GM12878 (cell line): ENCODE measurements around the gene TRIM47. TPM values are rescaled to one million over a fixed set of nuclear protein-coding genes. Genes with fewer than 3 reads are reported as not detected.
"Not testable (repeated sequence)": the region's sequence is repeated elsewhere in the genome, so short reads cannot be mapped to it uniquely, and the experiment has no call there.

ENCODE experiments used
- ATAC-seq: fragments of 200-7000 bp; cut with Tn5 transposase; 3 replicates; pipeline ENCODE4 v1.9.1; 2020; ENCODE audit warnings: mild to moderate bottlenecking, moderate library complexity
- BruUV-seq: library from RNA; stranded (reverse); fragments of 400-500 nt; replicated peaks from 2 replicates; lab custom pipeline; 2021; lab: Mats Ljungman, UMichigan
- CTCF ChIA-PET: fragments of 300-600 bp; sonication (Branson Sonifier 250); formaldehyde crosslinking; extraction: SDS; loops from one replicate; lab custom pipeline; 2021; ENCODE audit warnings: inconsistent platforms; lab: Yijun Ruan, JAX
- POLR2A ChIA-PET: fragments of 350-600 bp; formaldehyde crosslinking; extraction: SDS; loops from one replicate; lab custom pipeline; 2021; ENCODE audit warnings: inconsistent platforms; lab: Charles Lee
- RAD21 ChIA-PET: fragments of 300-600 bp; sonication (Branson Sonifier 250); formaldehyde crosslinking; loops from one replicate; lab custom pipeline; 2023; ENCODE audit warnings: antibody characterized with exemption; ENCODE audit not compliant: unreplicated experiment; lab: Charles Lee
- SMC1A ChIA-PET: fragments of 300-600 bp; sonication (Branson Sonifier 250); formaldehyde crosslinking; loops from one replicate; lab custom pipeline; 2023; ENCODE audit not compliant: unreplicated experiment, uncharacterized antibody; lab: Charles Lee
- DNase-seq: peaks from one replicate; pipeline ENCODE4 v3.0.0-alpha.2; 2011; ENCODE audit warnings: low read depth, low spot score
- FAIRE-seq: peaks from 3 replicates; lab custom pipeline; 2011; peaks lifted over from hg19 to GRCh38; lab: Jason Lieb, UNC
- H2AFZ ChIP-seq: 2 replicates; pipeline ENCODE4 v1.6.0; 2011; ENCODE audit warnings: low read depth, low read length, control low read depth; ENCODE audit not compliant: control insufficient read depth
- H3K27ac ChIP-seq: 2 replicates; pipeline ENCODE4 v1.5.1; 2011; ENCODE audit warnings: control low read depth; ENCODE audit not compliant: control insufficient read depth, insufficient read depth
- H3K27me3 ChIP-seq, 2 experiments: replicated peaks in 1 of 2; 2 replicates each; pipeline versions ENCODE4 v1.6.0 to v1.6.1; 2011; ENCODE audit warnings: low read length in 1 of 2; ENCODE audit not compliant: control insufficient read depth in 2 of 2, insufficient read depth in 2 of 2
- H3K36me3 ChIP-seq, 2 experiments: 2 replicates each; pipeline ENCODE4 v1.5.1; 2011; ENCODE audit warnings: low read length in 1 of 2; ENCODE audit not compliant: control insufficient read depth in 2 of 2, insufficient read depth in 2 of 2
- H3K4me1 ChIP-seq: 2 replicates; pipeline ENCODE4 v1.6.1; 2011; ENCODE audit warnings: mild to moderate bottlenecking, low read length, moderate library complexity, mixed read lengths; ENCODE audit not compliant: control insufficient read depth, insufficient read depth
- H3K4me2 ChIP-seq: 2 replicates; pipeline ENCODE4 v1.6.0; 2011; ENCODE audit warnings: control low read depth; ENCODE audit not compliant: control insufficient read depth, insufficient read depth
- H3K4me3 ChIP-seq: fragments of 200-600 bp; sonication (generic); 2 replicates; pipeline ENCODE4 v1.5.1; 2016
- H3K79me2 ChIP-seq: 2 replicates; pipeline ENCODE4 v1.6.0; 2011; ENCODE audit warnings: low read length; ENCODE audit not compliant: control insufficient read depth, insufficient read depth
- H3K9ac ChIP-seq: 2 replicates; pipeline ENCODE4 v1.8.0; 2011; ENCODE audit warnings: low read length, control low read depth, mixed read lengths; ENCODE audit not compliant: control insufficient read depth, insufficient read depth
- H3K9me3 ChIP-seq: replicated peaks from 3 replicates; pipeline ENCODE4 v1.5.1; 2011; ENCODE audit warnings: mild to moderate bottlenecking, low read length; ENCODE audit not compliant: control insufficient read depth, insufficient read depth
- H4K20me1 ChIP-seq: 2 replicates; pipeline ENCODE4 v1.6.0; 2011; ENCODE audit not compliant: control insufficient read depth, insufficient read depth
- CEBPB ChIP-seq, 2 experiments: fragments of 150-350 bp in 1 of 2; IDR thresholded peaks; 2 replicates each; pipeline ENCODE4 v1.6.1; 2012 to 2014; ENCODE audit warnings: low read depth in 2 of 2, low read length in 2 of 2, borderline replicate concordance in 1 of 2, inconsistent platforms in 1 of 2
- EGR1 ChIP-seq, 2 experiments: IDR thresholded peaks; 1 replicate in 1 of 2; 2 replicates in 1 of 2; pipeline ENCODE4 v1.6.1; 2011 to 2012; ENCODE audit warnings: low read depth in 2 of 2, low read length in 2 of 2, borderline replicate concordance in 1 of 2, mild to moderate bottlenecking in 1 of 2, moderate library complexity in 1 of 2
- EP300 ChIP-seq, 2 experiments: fragments of 150-350 bp in 1 of 2; IDR thresholded peaks; 2 replicates each; pipeline ENCODE4 v1.6.1; 2011 to 2012; ENCODE audit warnings: low read depth in 2 of 2, low read length in 2 of 2, borderline replicate concordance in 1 of 2, improper control_type of control experiment in 1 of 2, inconsistent platforms in 1 of 2; ENCODE audit not compliant: control insufficient read depth in 1 of 2
- IKZF2 ChIP-seq, 2 experiments: fragments of 450-650 bp; IDR thresholded peaks; 2 replicates each; pipeline ENCODE4 v1.6.1; 2017; ENCODE audit warnings: mild to moderate bottlenecking in 2 of 2, moderate library complexity in 2 of 2
- MAX ChIP-seq: IDR thresholded peaks from 2 replicates; pipeline ENCODE4 v1.6.1; 2012; ENCODE audit warnings: low read depth, low read length, improper control_type of control experiment
- SREBF2 ChIP-seq: IDR thresholded peaks from 2 replicates; pipeline ENCODE4 v1.6.1; 2012; ENCODE audit warnings: mild to moderate bottlenecking, low read length
- WGBS: methylation state at CpG from one replicate; pipeline ENCODE4 v1.1.6; 2016; ENCODE audit warnings: low lambda C conversion rate; ENCODE audit not compliant: insufficient replicate concordance, insufficient coverage; ENCODE audit errors: missing lambda C conversion rate; 5-methylcytosine and 5-hydroxymethylcytosine counted together
- in situ Hi-C: fragments of 300-500 bp; cut with MboI; formaldehyde crosslinking; loops from 9 replicates; pipeline ENCODE4 v1.14.3; 2018; ENCODE audit warnings: mixed read lengths
- intact Hi-C: fragments of 100-400 bp; cut with micrococcal nuclease; formaldehyde crosslinking; loops from one replicate; pipeline ENCODE4 v1.14.2; 2022; ENCODE audit not compliant: unreplicated experiment
- polyA plus RNA-seq, 11 experiments: library from polyadenylated mRNA; depleted of rRNA in 4 of 11; unstranded in 6 of 11; stranded (reverse) in 5 of 11; fragments of >200 nt; fragmentation: Nextera tagmentation in 4 of 11; fragmentation: Illumina TruSeq in 1 of 11; extraction: Ambion mirVana in 4 of 11; extraction: Trizol in 1 of 11; gene quantifications; 1 replicate in 1 of 11; 2 replicates in 10 of 11; pipeline versions ENCODE4 v1.2.1 to v1.2.3, GENCODE V29; 2011 to 2016; ENCODE audit warnings: inconsistent platforms in 2 of 11, missing spikeins in 2 of 11, low read depth in 1 of 11
- total RNA-seq, 4 experiments: library from RNA; depleted of rRNA in 3 of 4; stranded (reverse); fragments of >200 nt in 3 of 4; fragmentation: Illumina TruSeq in 1 of 4; extraction: Trizol in 1 of 4; gene quantifications; 2 replicates each; pipeline versions ENCODE4 v1.2.1 to v1.2.3, GENCODE V29; 2013 to 2021
- TF ChIP-seq, protein P1 (sequence below), 3 experiments: IDR thresholded peaks in 2 of 3; conservative IDR thresholded peaks in 1 of 3; 2 replicates each; pipeline ENCODE4 v1.5.1; 2011; ENCODE audit warnings: low read depth in 3 of 3, low read length in 3 of 3, mild to moderate bottlenecking in 3 of 3, control low read depth in 2 of 3, moderate library complexity in 2 of 3, inconsistent platforms in 1 of 3, mixed read lengths in 1 of 3; ENCODE audit not compliant: control insufficient read depth in 2 of 3, insufficient read depth in 1 of 3; ENCODE audit errors: extremely low read depth in 1 of 3
- TF ChIP-seq, protein P2 (sequence below): fragments of 450-650 bp; IDR thresholded peaks from 2 replicates; pipeline ENCODE4 v1.6.1; 2014; ENCODE audit warnings: mild to moderate bottlenecking

The TRIM47 gene
- total and polyA plus RNA-seq, 10 of the 15 experiments (the other 5 are each of a cell fraction or from before 2014, with no cell fraction given): 0.35 to 9.7 (median 5.3) TPM

GRCh38 chr17:75859358-75859757 is 19.0 kb downstream of the TRIM47 start:
- intact Hi-C loops: loop anchor here (5.0 kb wide), 1 partner anchor 38 kb away; the partner anchor contains the start of gene TRIM65
- H3K4me3 ChIP-seq, H3K9ac ChIP-seq, H2AFZ ChIP-seq, H3K9me3 ChIP-seq, DNase-seq, ATAC-seq, FAIRE-seq, BruUV-seq, H4K20me1 ChIP-seq, in situ Hi-C loops, H3K36me3 ChIP-seq, H3K27me3 ChIP-seq: not testable (repeated sequence)
- ChIA-PET SMC1A (interaction anchor here (1.1 to 3.1 kb wide), 9 partner anchors 13 to 96 kb away, joined by 3 to 14 read pairs (median 5); partner anchors contain the start of genes TRIM65 and UNC13D), POLR2A (interaction anchor here (0.6 to 5.8 kb wide), 15 partner anchors 9 to 245 kb away, joined by 3 to 39 read pairs (median 4); partner anchors contain the start of genes GALK1, TRIM47, TRIM65 and UNC13D), RAD21 (interaction anchor here (0.7 to 2.9 kb wide), 11 partner anchors 15 to 106 kb away, joined by 3 to 21 read pairs (median 6); partner anchors contain the start of genes FBF1, GALK1, MRPL38 and TRIM65), CTCF (interaction anchor here (0.7 to 9.4 kb wide), 10 partner anchors 9 to 227 kb away, joined by 3 to 117 read pairs (median 6); partner anchors contain the start of genes GALK1, TRIM47, TRIM65 and UNC13D)
- peak overlapping the region; percentile 82 for H3K27ac ChIP-seq
- 0 out of 2 replicates have a peak overlapping the region, but pooled peaks have one; percentile 71 for H3K4me2 ChIP-seq
- peak in 1 of 2 experiments; percentile 8; a peak in 1 of 3 replicates for TF ChIP-seq EGR1 (IDR thresholded peaks at IDR 0.05; ENCODE audit: borderline replicate concordance in 1 of 2, low read depth in 2 of 2, low read length in 2 of 2)
- WGBS: 70% methylated on average over 10 of the region's 10 CpGs
- H3K4me1 ChIP-seq: peaks cover 23% of the 10 kb centered on the region
- peaks cover 14% of the 10 kb centered on the region for H3K79me2 ChIP-seq

- BruUV-seq: no TSS peak
- Histone ChIP-seq H3K9ac (peak overlapping the region; percentile 96), H3K36me3 (peaks cover 2% of the 10 kb centered on the region in 2 experiments; a peak in 2 of 4 replicates), H3K27me3 (no peaks in the 10 kb centered on the region), H3K4me2 (peak overlapping the region; percentile 95), H3K4me3 (peak overlapping the region; percentile 79), H2AFZ (peak overlapping the region; percentile 78), H3K4me1 (peaks cover 23% of the 10 kb centered on the region), H3K79me2 (peaks cover 18% of the 10 kb centered on the region), H4K20me1 (no peaks in the 10 kb centered on the region), H3K9me3 (no peaks in the 10 kb centered on the region), H3K27ac (peak overlapping the region; percentile 93)
- under 1% methylated on average over 24 of the region's 24 CpGs for WGBS
- ChIA-PET POLR2A (interaction anchor here (0.5 to 5.8 kb wide), 19 partner anchors 9 to 145 kb away, joined by 3 to 42 read pairs (median 7); partner anchors contain the start of genes GALK1, TRIM65, UNC13D and UNK), RAD21 (interaction anchor here (0.7 to 3.2 kb wide), 12 partner anchors 11 to 106 kb away, joined by 3 to 32 read pairs (median 6); partner anchors contain the start of genes TRIM47, TRIM65, UNC13D and UNK), SMC1A (interaction anchor here (0.7 to 3.6 kb wide), 11 partner anchors 9 to 80 kb away, joined by 3 to 11 read pairs (median 4); partner anchors contain the start of gene TRIM65), CTCF (interaction anchor here (0.6 to 9.4 kb wide), 22 partner anchors 9 to 428 kb away, joined by 3 to 117 read pairs (median 4); partner anchors contain the start of genes GALK1, MRPL38, TRIM47 and TRIM65)
- in situ Hi-C loops: no loop called here
- DNase-seq: no peak
- intact Hi-C loops: loop anchor here (5.0 kb wide), 1 partner anchor 41 kb away; the partner anchor contains the start of gene TRIM65
- ATAC-seq: peak; percentile 63
- FAIRE-seq: no peak
- peak; percentile 37 to 63; a peak in 2 of 4 replicates for TF ChIP-seq IKZF2 (IDR thresholded peaks at IDR 0.05)
- TF ChIP-seq SREBF2: no peak
- TF ChIP-seq CEBPB (IDR thresholded peaks at IDR 0.05; ENCODE audit: borderline replicate concordance in 1 of 2, low read depth in 2 of 2, low read length in 2 of 2): no peak
- peak; percentile 7; the same call in 1 of the 2 replicates for TF ChIP-seq MAX
- TF ChIP-seq, protein P1, sequence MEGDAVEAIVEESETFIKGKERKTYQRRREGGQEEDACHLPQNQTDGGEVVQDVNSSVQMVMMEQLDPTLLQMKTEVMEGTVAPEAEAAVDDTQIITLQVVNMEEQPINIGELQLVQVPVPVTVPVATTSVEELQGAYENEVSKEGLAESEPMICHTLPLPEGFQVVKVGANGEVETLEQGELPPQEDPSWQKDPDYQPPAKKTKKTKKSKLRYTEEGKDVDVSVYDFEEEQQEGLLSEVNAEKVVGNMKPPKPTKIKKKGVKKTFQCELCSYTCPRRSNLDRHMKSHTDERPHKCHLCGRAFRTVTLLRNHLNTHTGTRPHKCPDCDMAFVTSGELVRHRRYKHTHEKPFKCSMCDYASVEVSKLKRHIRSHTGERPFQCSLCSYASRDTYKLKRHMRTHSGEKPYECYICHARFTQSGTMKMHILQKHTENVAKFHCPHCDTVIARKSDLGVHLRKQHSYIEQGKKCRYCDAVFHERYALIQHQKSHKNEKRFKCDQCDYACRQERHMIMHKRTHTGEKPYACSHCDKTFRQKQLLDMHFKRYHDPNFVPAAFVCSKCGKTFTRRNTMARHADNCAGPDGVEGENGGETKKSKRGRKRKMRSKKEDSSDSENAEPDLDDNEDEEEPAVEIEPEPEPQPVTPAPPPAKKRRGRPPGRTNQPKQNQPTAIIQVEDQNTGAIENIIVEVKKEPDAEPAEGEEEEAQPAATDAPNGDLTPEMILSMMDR (IDR thresholded peaks at IDR 0.05 in 2 of 3, conservative IDR thresholded peaks at IDR 0.05 in 1 of 3; ENCODE audit: control insufficient read depth in 2 of 3, extremely low read depth in 1 of 3, insufficient read depth in 1 of 3, low read depth in 3 of 3, low read length in 3 of 3): peak in 2 of 3 experiments; percentile 49 to 52; a peak in 3 of 6 replicates
- TF ChIP-seq, protein P2, sequence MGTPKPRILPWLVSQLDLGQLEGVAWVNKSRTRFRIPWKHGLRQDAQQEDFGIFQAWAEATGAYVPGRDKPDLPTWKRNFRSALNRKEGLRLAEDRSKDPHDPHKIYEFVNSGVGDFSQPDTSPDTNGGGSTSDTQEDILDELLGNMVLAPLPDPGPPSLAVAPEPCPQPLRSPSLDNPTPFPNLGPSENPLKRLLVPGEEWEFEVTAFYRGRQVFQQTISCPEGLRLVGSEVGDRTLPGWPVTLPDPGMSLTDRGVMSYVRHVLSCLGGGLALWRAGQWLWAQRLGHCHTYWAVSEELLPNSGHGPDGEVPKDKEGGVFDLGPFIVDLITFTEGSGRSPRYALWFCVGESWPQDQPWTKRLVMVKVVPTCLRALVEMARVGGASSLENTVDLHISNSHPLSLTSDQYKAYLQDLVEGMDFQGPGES: no peak
- no peak for TF ChIP-seq EP300 (IDR thresholded peaks at IDR 0.05; ENCODE audit: borderline replicate concordance in 1 of 2, control insufficient read depth in 1 of 2, low read depth in 2 of 2, low read length in 2 of 2)
These were observed 22.2 kb downstream of the TRIM47 start for GRCh38 chr17:75856062-75856756.
